ENCODE measurements around the gene SLC16A2.

DNA sequence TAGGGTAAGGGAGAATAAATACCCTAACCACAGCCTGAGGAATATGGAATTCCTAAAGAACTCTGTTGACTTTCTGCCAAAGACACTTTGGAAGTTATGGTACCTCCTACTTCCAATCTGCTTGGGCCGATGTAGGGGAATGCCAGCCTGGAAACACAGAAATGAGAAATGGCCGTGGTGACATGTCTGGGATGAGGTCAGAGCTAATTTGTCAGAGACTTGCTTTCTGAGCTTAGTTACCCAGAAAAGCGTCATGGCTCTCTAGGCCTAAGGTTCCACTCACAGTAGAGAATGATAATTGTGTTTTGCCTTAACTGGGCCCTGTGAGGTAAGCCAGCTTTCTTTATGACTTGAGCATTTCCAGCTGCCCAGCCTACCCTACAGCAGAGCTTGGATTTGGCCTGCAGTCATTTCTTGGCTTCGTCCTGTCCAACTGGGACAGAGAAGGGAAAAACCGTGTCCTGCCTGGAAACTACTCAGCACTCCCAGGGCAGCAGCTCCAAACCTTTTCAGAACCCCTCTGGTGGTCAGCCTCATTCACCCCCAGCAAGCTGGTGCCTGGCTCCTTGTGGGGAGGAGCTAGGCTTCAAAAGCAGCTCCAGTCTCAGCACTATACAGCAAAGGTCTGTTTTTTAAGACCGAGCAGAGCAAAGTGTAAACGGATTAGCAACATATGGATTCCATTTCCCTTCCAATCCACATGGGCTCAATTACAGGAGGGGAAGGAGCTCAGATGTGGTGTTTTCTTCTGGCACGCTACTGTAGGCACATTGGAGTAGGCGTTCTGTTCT, 100.9 kb downstream of the SLC16A2 start:
- no peak for TF ChIP-seq POLR2A (IDR thresholded peaks at IDR 0.05)
- TF ChIP-seq, protein P1, sequence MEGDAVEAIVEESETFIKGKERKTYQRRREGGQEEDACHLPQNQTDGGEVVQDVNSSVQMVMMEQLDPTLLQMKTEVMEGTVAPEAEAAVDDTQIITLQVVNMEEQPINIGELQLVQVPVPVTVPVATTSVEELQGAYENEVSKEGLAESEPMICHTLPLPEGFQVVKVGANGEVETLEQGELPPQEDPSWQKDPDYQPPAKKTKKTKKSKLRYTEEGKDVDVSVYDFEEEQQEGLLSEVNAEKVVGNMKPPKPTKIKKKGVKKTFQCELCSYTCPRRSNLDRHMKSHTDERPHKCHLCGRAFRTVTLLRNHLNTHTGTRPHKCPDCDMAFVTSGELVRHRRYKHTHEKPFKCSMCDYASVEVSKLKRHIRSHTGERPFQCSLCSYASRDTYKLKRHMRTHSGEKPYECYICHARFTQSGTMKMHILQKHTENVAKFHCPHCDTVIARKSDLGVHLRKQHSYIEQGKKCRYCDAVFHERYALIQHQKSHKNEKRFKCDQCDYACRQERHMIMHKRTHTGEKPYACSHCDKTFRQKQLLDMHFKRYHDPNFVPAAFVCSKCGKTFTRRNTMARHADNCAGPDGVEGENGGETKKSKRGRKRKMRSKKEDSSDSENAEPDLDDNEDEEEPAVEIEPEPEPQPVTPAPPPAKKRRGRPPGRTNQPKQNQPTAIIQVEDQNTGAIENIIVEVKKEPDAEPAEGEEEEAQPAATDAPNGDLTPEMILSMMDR (IDR thresholded peaks at IDR 0.05): no peak

All from ovary (tissue), 3 donors.